Liver (tissue), 9 donors: ENCODE measurements around the gene METTL25. TPM values are rescaled to one million over a fixed set of nuclear protein-coding genes. Genes with fewer than 3 reads are reported as not detected.

Experiments used
- DNase-seq: peaks from one replicate; pipeline ENCODE4 v3.0.0-alpha.2; 2017; ENCODE audit warnings: low spot score
- H3K27ac ChIP-seq, 2 donors: one replicate each; pipeline ENCODE4 v1.7.0; 2013; ENCODE audit warnings: inconsistent platforms in 2 of 2, low read length in 2 of 2, control low read depth in 1 of 2, low read depth in 1 of 2, mild to moderate bottlenecking in 1 of 2
- H3K27me3 ChIP-seq, 4 donors: one replicate each; pipeline versions ENCODE4 v1.6.1 to v1.7.0; 2013; ENCODE audit warnings: low read length in 3 of 4, inconsistent platforms in 1 of 4, mild to moderate bottlenecking in 1 of 4, moderate library complexity in 1 of 4; ENCODE audit not compliant: control insufficient read depth in 4 of 4, insufficient read depth in 4 of 4
- H3K36me3 ChIP-seq, 4 donors: one replicate each; pipeline versions ENCODE4 v1.6.1 to v1.7.0; 2013; ENCODE audit warnings: low read length in 3 of 4, mild to moderate bottlenecking in 3 of 4, low read depth in 1 of 4, moderate library complexity in 1 of 4; ENCODE audit not compliant: control insufficient read depth in 4 of 4, insufficient read depth in 3 of 4
- H3K4me1 ChIP-seq, 4 donors: one replicate each; pipeline versions ENCODE4 v1.6.1 to v1.7.0; 2013; ENCODE audit warnings: low read length in 3 of 4, mild to moderate bottlenecking in 3 of 4, moderate library complexity in 1 of 4; ENCODE audit not compliant: control insufficient read depth in 4 of 4, insufficient read depth in 4 of 4
- H3K4me3 ChIP-seq, 3 donors: one replicate each; pipeline versions ENCODE4 v1.6.1 to v1.7.0; 2013; ENCODE audit warnings: low read length in 3 of 3, control low read depth in 1 of 3, low read depth in 1 of 3, mild to moderate bottlenecking in 1 of 3
- H3K9ac ChIP-seq, 2 donors: one replicate each; pipeline ENCODE4 v1.7.0; 2013; ENCODE audit warnings: low read length in 2 of 2, mild to moderate bottlenecking in 2 of 2, moderate library complexity in 2 of 2, control low read depth in 1 of 2, low read depth in 1 of 2
- H3K9me3 ChIP-seq, 4 donors: one replicate each; pipeline versions ENCODE4 v1.6.1 to v1.7.0; 2013; ENCODE audit warnings: low read length in 3 of 4; ENCODE audit not compliant: control insufficient read depth in 4 of 4
- ATF3 ChIP-seq: IDR thresholded peaks from 2 replicates; pipeline ENCODE4 v1.6.1; 2016; ENCODE audit warnings: antibody characterized with exemption
- CTCF ChIP-seq: fragments of 150-350 bp; IDR thresholded peaks from 2 replicates; pipeline ENCODE4 v1.5.1; 2017; ENCODE audit warnings: improper control_type of control experiment, low read depth, low read length; ENCODE audit not compliant: missing input control
- EGR1 ChIP-seq, 2 donors: IDR thresholded peaks; 2 replicates each; pipeline ENCODE4 v1.6.1; 2016 to 2018; ENCODE audit warnings: antibody characterized with exemption in 2 of 2, low read depth in 2 of 2
- FOXA1 ChIP-seq: IDR thresholded peaks from 2 replicates; pipeline ENCODE4 v1.6.1; 2016; ENCODE audit warnings: antibody characterized with exemption
- FOXA2 ChIP-seq: IDR thresholded peaks from 2 replicates; pipeline ENCODE4 v1.6.1; 2016; ENCODE audit warnings: antibody characterized with exemption
- GABPA ChIP-seq, 2 donors: IDR thresholded peaks in 1 of 2; conservative IDR thresholded peaks in 1 of 2; 2 replicates each; pipeline ENCODE4 v1.6.1; 2016; ENCODE audit warnings: antibody characterized with exemption in 2 of 2, mild to moderate bottlenecking in 1 of 2, moderate library complexity in 1 of 2
- HNF4A ChIP-seq, 2 donors: conservative IDR thresholded peaks; 2 replicates each; pipeline ENCODE4 v1.6.1; 2016; ENCODE audit warnings: antibody characterized with exemption in 2 of 2, mild to moderate bottlenecking in 2 of 2
- HNF4G ChIP-seq: IDR thresholded peaks from 2 replicates; pipeline ENCODE4 v1.6.1; 2016; ENCODE audit warnings: antibody characterized with exemption
- JUND ChIP-seq, 2 donors: IDR thresholded peaks; 2 replicates each; pipeline ENCODE4 v1.6.1; 2016; ENCODE audit warnings: antibody characterized with exemption in 2 of 2
- MAX ChIP-seq: IDR thresholded peaks from 2 replicates; pipeline ENCODE4 v1.6.1; 2016; ENCODE audit warnings: antibody characterized with exemption
- RAD21 ChIP-seq, 2 donors: IDR thresholded peaks; 2 replicates each; pipeline ENCODE4 v1.6.1; 2016; ENCODE audit warnings: antibody characterized with exemption in 2 of 2, mild to moderate bottlenecking in 2 of 2
- REST ChIP-seq: IDR thresholded peaks from 2 replicates; pipeline ENCODE4 v1.6.1; 2016; ENCODE audit warnings: antibody characterized with exemption, mild to moderate bottlenecking
- RXRA ChIP-seq, 2 donors: IDR thresholded peaks; 2 replicates each; pipeline ENCODE4 v1.6.1; 2017 to 2018; ENCODE audit warnings: antibody characterized with exemption in 2 of 2, mild to moderate bottlenecking in 1 of 2
- SP1 ChIP-seq: IDR thresholded peaks from 2 replicates; pipeline ENCODE4 v1.6.1; 2018; ENCODE audit warnings: antibody characterized with exemption, mild to moderate bottlenecking
- YY1 ChIP-seq: IDR thresholded peaks from 2 replicates; pipeline ENCODE4 v1.6.1; 2016; ENCODE audit warnings: antibody characterized with exemption, mild to moderate bottlenecking
- ZBTB33 ChIP-seq: IDR thresholded peaks from 2 replicates; pipeline ENCODE4 v1.6.1; 2016; ENCODE audit warnings: antibody characterized with exemption
- WGBS: extraction: QIAGEN DNeasy Blood & Tissue Kit; methylation state at CpG from one replicate; pipeline ENCODE4 v1.1.7; 2013; 5-methylcytosine and 5-hydroxymethylcytosine counted together
- polyA plus RNA-seq, 2 donors: library from polyadenylated mRNA; stranded (reverse) in 1 of 2; unstranded in 1 of 2; fragments of 200-250 nt in 1 of 2; fragments of >200 nt in 1 of 2; fragmentation: Nextera tagmentation in 1 of 2; extraction: Ambion mirVana in 1 of 2; gene quantifications; one replicate each; pipeline versions ENCODE4 v1.2.1 to v1.2.3, GENCODE V29; 2013 to 2015
- total RNA-seq, 2 donors: library from RNA; depleted of rRNA; stranded (reverse); fragments of >200 nt; gene quantifications; one replicate each; pipeline ENCODE4 v1.2.3, GENCODE V29; 2014
- donor health status: healthy.
- donor health status: healthy.
- donor health status: healthy.
- donor health status: healthy.
- donor health status: healthy.

The METTL25 gene
- total and polyA plus RNA-seq, 4 donors, result 1.5 to 13.4 (median 9.6) TPM

- no peak overlapping the region for H3K4me3 ChIP-seq
- no peak overlapping the region for H3K27ac ChIP-seq
- H3K9me3 ChIP-seq, result no peaks in the 10 kb centered on the region
- H3K9ac ChIP-seq, result no peak overlapping the region
- H3K27me3 ChIP-seq, result no peaks in the 10 kb centered on the region
- 39% methylated on average over 4 of the region's 4 CpGs for WGBS
- no peaks in the 10 kb centered on the region for H3K36me3 ChIP-seq
- H3K4me1 ChIP-seq, result peaks cover 0 to 30% (median 11%) of the 10 kb centered on the region in 4 donors
- no peak for DNase-seq
- TF ChIP-seq HNF4A (conservative IDR thresholded peaks at IDR 0.05) (no peak), ZBTB33 (no peak), GABPA (IDR thresholded peaks at IDR 0.05 in 1 of 2, conservative IDR thresholded peaks at IDR 0.05 in 1 of 2) (no peak), HNF4G (no peak)
Measured at GRCh38 chr12:82522285-82522684, 164.0 kb downstream of the METTL25 start.

GRCh38 chr12:82522762-82523161 lies 164.4 kb downstream of the METTL25 start:
- peaks cover 0 to 30% (median 11%) of the 10 kb centered on the region in 4 donors for H3K4me1 ChIP-seq
- no peaks in the 10 kb centered on the region for H3K27me3 ChIP-seq
- H3K9me3 ChIP-seq, result no peaks in the 10 kb centered on the region
- no peaks in the 10 kb centered on the region for H3K36me3 ChIP-seq
- no peak overlapping the region for H3K27ac ChIP-seq
- no peak overlapping the region for H3K4me3 ChIP-seq
- no peak overlapping the region for H3K9ac ChIP-seq
- TF ChIP-seq REST, result no peak
- no peak for TF ChIP-seq JUND (IDR thresholded peaks at IDR 0.05)
- no peak for TF ChIP-seq GABPA (IDR thresholded peaks at IDR 0.05 in 1 of 2, conservative IDR thresholded peaks at IDR 0.05 in 1 of 2)
- no peak for TF ChIP-seq RAD21 (IDR thresholded peaks at IDR 0.05)
- no peak for TF ChIP-seq ATF3
- no peak for TF ChIP-seq CTCF
- TF ChIP-seq SP1, result no peak
- TF ChIP-seq RXRA (IDR thresholded peaks at IDR 0.05), result no peak
- no peak for TF ChIP-seq EGR1 (IDR thresholded peaks at IDR 0.05; ENCODE audit: low read depth in 2 of 2)
- no peak for TF ChIP-seq FOXA1
- no peak for TF ChIP-seq HNF4G
- no peak for TF ChIP-seq YY1
- TF ChIP-seq FOXA2, result no peak
- TF ChIP-seq MAX, result no peak
- DNase-seq, result no peak
